Measurements from ENCODE around the gene MAN1A2.

GRCh38 chr1:117534995-117535467, 167.8 kb downstream of the MAN1A2 start:
- TF ChIP-seq CTCF (IDR thresholded peaks at IDR 0.05) (peak; percentile 83), ZFX (IDR thresholded peaks at IDR 0.05; ENCODE audit: borderline replicate concordance) (no peak)
